Anterior cingulate cortex (tissue), 58 donors: ENCODE results near the gene KCNQ1.

Experiments
- DNase-seq, 58 donors: peaks; one replicate each; lab custom pipeline; 2025; lab: John Stamatoyannopoulos, UW

The KCNQ1 gene

GRCh38 chr11:2868506-2869133 is 423.8 kb downstream of the KCNQ1 start:
- peak in 15 of 58 donors; percentile 18 to 71 (median 52) for DNase-seq

GRCh38 chr11:2869134-2869526 is 424.3 kb downstream of the KCNQ1 start:
- DNase-seq = peak in 53 of 58 donors; percentile 17 to 87 (median 62)

- DNase-seq = peak in 15 of 58 donors; percentile 29 to 76 (median 60)
Observed at GRCh38 chr11:2869561-2870427, 425.0 kb downstream of the KCNQ1 start.

GRCh38 chr11:2870460-2870859 is 425.7 kb downstream of the KCNQ1 start:
- no peak for DNase-seq

- peak in 3 of 58 donors; percentile 25 to 39 (median 33) for DNase-seq
Observed at GRCh38 chr11:2870969-2871680, 426.3 kb downstream of the KCNQ1 start.

- no peak for DNase-seq
Observed at GRCh38 chr11:2874963-2875362, 430.2 kb downstream of the KCNQ1 start.

- DNase-seq = no peak
Observed at GRCh38 chr11:2877474-2877873, 432.7 kb downstream of the KCNQ1 start.

- no peak for DNase-seq
Observed at GRCh38 chr11:2878782-2879181, 434.0 kb downstream of the KCNQ1 start.

GRCh38 chr11:2880646-2881045 is 435.8 kb downstream of the KCNQ1 start:
- DNase-seq = no peak

GRCh38 chr11:2881076-2881980 is 436.5 kb downstream of the KCNQ1 start:
- no peak for DNase-seq

- no peak for DNase-seq
Observed at GRCh38 chr11:2881981-2882375, 437.2 kb downstream of the KCNQ1 start.

GRCh38 chr11:2882396-2883110 is 437.7 kb downstream of the KCNQ1 start:
- no peak for DNase-seq

GRCh38 chr11:2883640-2883978 is 438.8 kb downstream of the KCNQ1 start:
- DNase-seq = no peak

- peak in 5 of 58 donors; percentile 30 to 57 (median 49) for DNase-seq
Observed at GRCh38 chr11:2883979-2884815, 439.4 kb downstream of the KCNQ1 start.

GRCh38 chr11:2885017-2885677 is 440.3 kb downstream of the KCNQ1 start:
- DNase-seq = peak in 27 of 58 donors; percentile 23 to 70 (median 52)

- peak in 54 of 58 donors; percentile 27 to 91 (median 79) for DNase-seq
Observed at GRCh38 chr11:2885678-2886081, 440.9 kb downstream of the KCNQ1 start, which contains the start of gene CDKN1C. CDKN1C (minus strand) TSS chr11:2885775; CDS start chr11:2885456, 319 bp downstream.

GRCh38 chr11:2886191-2886894 is 441.5 kb downstream of the KCNQ1 start:
- peak in 11 of 58 donors; percentile 18 to 74 (median 63) for DNase-seq
